ENCODE data around the gene RPL11. TPM values are rescaled to one million over a fixed set of nuclear protein-coding genes. Genes with fewer than 3 reads are reported as not detected.

Gene RPL11
- total and polyA plus RNA-seq, 10 of the 15 experiments (the other 5 are each of a cell fraction or from before 2014, with no cell fraction given) = 968 to 4,611 (median 2,521) TPM

GRCh38 chr1:23645338-23645737, 46.3 kb upstream of the RPL11 start (continued):
- TF ChIP-seq ZBTB4 (CRISPR knock-in tag; IDR thresholded peaks at IDR 0.05) (no peak), STAT1 (conservative IDR thresholded peaks at IDR 0.05) (no peak)

- intact Hi-C loops (cut with micrococcal nuclease; ENCODE audit: unreplicated experiment) (no loop called here), in situ Hi-C loops (cut with MboI) (no loop called here)
- Histone ChIP-seq H2AFZ (ENCODE audit: control insufficient read depth, low read depth, low read length) (no peak overlapping the region), H3K27ac (ENCODE audit: control insufficient read depth, insufficient read depth) (no peak overlapping the region), H3K9ac (ENCODE audit: control insufficient read depth, insufficient read depth, low read length) (no peak overlapping the region), H3K4me2 (ENCODE audit: control insufficient read depth, insufficient read depth) (no peak overlapping the region), H3K4me3 (no peak overlapping the region), H3K36me3 (ENCODE audit: control insufficient read depth in 2 of 2, insufficient read depth in 2 of 2, low read length in 1 of 2) (no peaks in the 10 kb centered on the region), H3K79me2 (ENCODE audit: control insufficient read depth, insufficient read depth, low read length) (no peaks in the 10 kb centered on the region), H3K4me1 (ENCODE audit: control insufficient read depth, insufficient read depth, low read length) (peaks cover 3% of the 10 kb centered on the region; the same call in 1 of the 2 replicates), H4K20me1 (ENCODE audit: control insufficient read depth, insufficient read depth) (no peaks in the 10 kb centered on the region), H3K9me3 (replicated peaks; ENCODE audit: control insufficient read depth, insufficient read depth, low read length) (no peaks in the 10 kb centered on the region; the same call in 2 of the 3 replicates), H3K27me3 (replicated peaks in 1 of 2; ENCODE audit: control insufficient read depth in 2 of 2, insufficient read depth in 2 of 2, low read length in 1 of 2) (0 out of 4 replicates have a peak, but pooled peaks cover 0 to 1% of the 10 kb centered on the region in 2 experiments)
- ChIA-PET CTCF (interaction anchor here (0.9 to 4.2 kb wide), 7 partner anchors 9 to 149 kb away, joined by 3 to 17 read pairs (median 3); no protein-coding TSS in a partner anchor), POLR2A (no interaction called here), SMC1A (ENCODE audit: uncharacterized antibody, unreplicated experiment) (no interaction called here), RAD21 (ENCODE audit: unreplicated experiment) (interaction anchor here (1.3 kb wide), 1 partner anchor 9 kb away, joined by 6 read pairs; no protein-coding TSS in a partner anchor)
- TF ChIP-seq BACH1 (IDR thresholded peaks at IDR 0.05; ENCODE audit: borderline replicate concordance) (no peak), RCOR1 (conservative IDR thresholded peaks at IDR 0.05; ENCODE audit: low read depth, low read length) (no peak), CEBPB (IDR thresholded peaks at IDR 0.05; ENCODE audit: borderline replicate concordance in 1 of 2, low read depth in 2 of 2, low read length in 2 of 2) (no peak), MLLT1 (IDR thresholded peaks at IDR 0.05) (no peak), IKZF1 (conservative IDR thresholded peaks at IDR 0.05) (no peak), MTA3 (IDR thresholded peaks at IDR 0.05; ENCODE audit: borderline replicate concordance, low read length) (no peak), NBN (IDR thresholded peaks at IDR 0.05) (no peak), ZBTB4 (CRISPR knock-in tag; IDR thresholded peaks at IDR 0.05) (no peak), MTA2 (IDR thresholded peaks at IDR 0.05; ENCODE audit: low read depth) (no peak), WRNIP1 (IDR thresholded peaks at IDR 0.05; ENCODE audit: borderline replicate concordance, low read depth, low read length) (no peak), MYC (IDR thresholded peaks at IDR 0.05; ENCODE audit: insufficient read depth, insufficient read length, insufficient replicate concordance, low read length, severe bottlenecking) (no peak)
- DNase-seq (ENCODE audit: low read depth, low spot score) (no peak), FAIRE-seq (no peak), ATAC-seq (no peak)
- 64% methylated on average over 4 of the region's 4 CpGs for WGBS (ENCODE audit: insufficient coverage, insufficient replicate concordance, low lambda C conversion rate, missing lambda C conversion rate)
- no TSS peak for BruUV-seq (replicated peaks)
Observed at GRCh38 chr1:23646091-23646490, 45.5 kb upstream of the RPL11 start.

All from GM12878 (cell line).